ENCODE data around the gene GNAS-AS1.

DNA sequence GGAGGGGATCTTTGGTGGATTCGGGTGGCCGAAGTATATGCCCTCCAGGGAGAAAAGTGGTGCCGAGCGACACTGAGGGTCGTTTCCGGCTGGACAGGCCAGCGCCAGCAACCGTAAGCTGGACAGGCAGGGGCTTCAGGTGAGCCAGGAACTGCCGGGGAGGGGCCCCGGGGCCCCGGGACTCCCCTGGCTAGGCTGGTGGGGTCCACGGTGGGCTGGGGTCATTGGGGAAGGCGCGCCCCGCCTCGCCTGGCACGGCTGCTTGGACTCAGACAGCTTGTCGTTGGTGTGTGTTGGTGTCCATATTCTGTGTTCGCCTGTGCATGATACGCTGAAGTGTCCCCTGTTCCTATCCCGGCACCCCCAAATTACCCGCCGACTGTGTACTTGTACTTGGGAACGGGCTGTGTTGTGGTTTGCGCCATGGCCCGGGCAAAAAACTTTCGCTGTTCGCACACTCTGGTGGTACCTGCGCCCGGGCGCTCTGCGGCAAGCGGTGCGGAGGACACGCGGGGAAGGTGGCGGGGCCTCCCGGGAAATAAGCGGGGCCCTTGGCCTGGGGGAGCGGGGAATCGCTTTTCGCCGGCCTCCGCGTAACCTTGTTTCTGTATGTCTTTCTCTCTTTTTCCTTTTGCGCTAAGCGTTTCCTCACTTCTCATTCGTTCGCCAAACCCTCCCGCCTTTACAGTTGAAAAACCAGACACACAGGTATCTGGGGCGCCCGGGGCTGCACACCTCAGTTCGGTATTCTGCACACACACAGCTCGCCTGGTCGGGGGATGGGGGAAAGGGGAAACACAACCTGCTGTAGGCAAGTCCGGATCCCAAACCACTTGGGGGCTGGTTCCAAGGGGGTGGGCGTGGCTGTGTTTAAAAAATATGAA is 5.0 kb upstream of the GNAS-AS1 start:
- TF ChIP-seq, protein P1, sequence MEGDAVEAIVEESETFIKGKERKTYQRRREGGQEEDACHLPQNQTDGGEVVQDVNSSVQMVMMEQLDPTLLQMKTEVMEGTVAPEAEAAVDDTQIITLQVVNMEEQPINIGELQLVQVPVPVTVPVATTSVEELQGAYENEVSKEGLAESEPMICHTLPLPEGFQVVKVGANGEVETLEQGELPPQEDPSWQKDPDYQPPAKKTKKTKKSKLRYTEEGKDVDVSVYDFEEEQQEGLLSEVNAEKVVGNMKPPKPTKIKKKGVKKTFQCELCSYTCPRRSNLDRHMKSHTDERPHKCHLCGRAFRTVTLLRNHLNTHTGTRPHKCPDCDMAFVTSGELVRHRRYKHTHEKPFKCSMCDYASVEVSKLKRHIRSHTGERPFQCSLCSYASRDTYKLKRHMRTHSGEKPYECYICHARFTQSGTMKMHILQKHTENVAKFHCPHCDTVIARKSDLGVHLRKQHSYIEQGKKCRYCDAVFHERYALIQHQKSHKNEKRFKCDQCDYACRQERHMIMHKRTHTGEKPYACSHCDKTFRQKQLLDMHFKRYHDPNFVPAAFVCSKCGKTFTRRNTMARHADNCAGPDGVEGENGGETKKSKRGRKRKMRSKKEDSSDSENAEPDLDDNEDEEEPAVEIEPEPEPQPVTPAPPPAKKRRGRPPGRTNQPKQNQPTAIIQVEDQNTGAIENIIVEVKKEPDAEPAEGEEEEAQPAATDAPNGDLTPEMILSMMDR (conservative IDR thresholded peaks at IDR 0.05), result no peak
- no peak for TF ChIP-seq EZH2 (IDR thresholded peaks at IDR 0.05; ENCODE audit: low read depth)
